Spleen (tissue), 11 donors: ENCODE results near the gene PSME2. TPM values are rescaled to one million over a fixed set of nuclear protein-coding genes. Genes with fewer than 3 reads are reported as not detected.

ENCODE experiments used
- DNase-seq: peaks from one replicate; pipeline ENCODE4 v3.0.0-alpha.2; 2020
- H3K27ac ChIP-seq, 8 donors: fragments of 200-600 bp; sonication (generic) in 7 of 8; 1 replicate in 4 of 8; 2 replicates in 4 of 8; pipeline versions ENCODE4 v1.5.0 to v1.8.0; 2016 to 2021; ENCODE audit warnings: inconsistent platforms in 4 of 8, mild to moderate bottlenecking in 4 of 8, moderate library complexity in 1 of 8
- H3K27me3 ChIP-seq, 7 donors: fragments of 200-600 bp; sonication (generic) in 6 of 7; replicated peaks in 1 of 7; 1 replicate in 4 of 7; 2 replicates in 3 of 7; pipeline versions ENCODE4 v1.5.0 to v1.8.0; 2016 to 2021; ENCODE audit warnings: inconsistent platforms in 3 of 7, mild to moderate bottlenecking in 1 of 7
- H3K36me3 ChIP-seq, 6 donors: fragments of 200-600 bp; sonication (generic) in 5 of 6; 1 replicate in 4 of 6; 2 replicates in 2 of 6; pipeline versions ENCODE4 v1.5.0 to v1.8.0; 2016 to 2021; ENCODE audit warnings: inconsistent platforms in 2 of 6
- H3K4me1 ChIP-seq, 6 donors: fragments of 200-600 bp; sonication (generic) in 5 of 6; 1 replicate in 3 of 6; 2 replicates in 3 of 6; pipeline versions ENCODE4 v1.5.0 to v1.8.0; 2016 to 2021; ENCODE audit warnings: inconsistent platforms in 3 of 6
- H3K4me3 ChIP-seq, 8 donors: fragments of 200-600 bp; sonication (generic) in 7 of 8; 1 replicate in 4 of 8; 2 replicates in 4 of 8; pipeline versions ENCODE4 v1.5.0 to v1.8.0; 2016 to 2021; ENCODE audit warnings: inconsistent platforms in 4 of 8, mild to moderate bottlenecking in 4 of 8, moderate library complexity in 2 of 8
- H3K9me3 ChIP-seq, 8 donors: fragments of 200-600 bp; sonication (generic) in 7 of 8; 1 replicate in 4 of 8; 2 replicates in 4 of 8; pipeline versions ENCODE4 v1.5.0 to v1.8.0; 2016 to 2021; ENCODE audit warnings: inconsistent platforms in 4 of 8
- POLR2A ChIP-seq, 3 donors: fragments of 450-650 bp; IDR thresholded peaks; one replicate each; pipeline ENCODE4 v1.5.1; 2017; ENCODE audit warnings: antibody characterized with exemption in 3 of 3, mild to moderate bottlenecking in 1 of 3
- POLR2AphosphoS5 ChIP-seq, 3 donors: sonication (generic); formaldehyde crosslinking; IDR thresholded peaks; one replicate each; pipeline ENCODE4 v1.5.1; 2017; ENCODE audit warnings: antibody characterized with exemption in 3 of 3
- WGBS, 5 donors: extraction: QIAGEN DNeasy Blood & Tissue Kit in 3 of 5; methylation state at CpG; one replicate each; pipeline versions ENCODE4 v1.1.5 to v1.1.7; 2013 to 2018; 5-methylcytosine and 5-hydroxymethylcytosine counted together
- intact Hi-C: fragments of 100-400 bp; cut with DNase I; formaldehyde crosslinking; loops from one replicate; pipeline ENCODE4 v1.15.0; 2023; ENCODE audit warnings: low total_unique reads
- polyA plus RNA-seq, 3 donors: library from polyadenylated mRNA; stranded (reverse); fragments of 200-250 nt; gene quantifications; one replicate each; pipeline ENCODE4 v1.2.1, GENCODE V29; 2013
- total RNA-seq, 7 donors: library from RNA; depleted of rRNA in 3 of 7; stranded (reverse); fragments of >200 nt in 3 of 7; fragmentation: NEBNext Ultra II Directional in 4 of 7; extraction: Animal tissue kit (Norgen Biotek cat#: 25700) in 4 of 7; gene quantifications; one replicate each; pipeline versions ENCODE4 v1.1.0 to v1.2.1, GENCODE V29; 2016 to 2021
- TF ChIP-seq, protein P1 (sequence below), 11 experiments: fragments of 200-600 bp in 7 of 11; fragments of 450-650 bp in 4 of 11; sonication (generic) in 4 of 11; IDR thresholded peaks in 8 of 11; conservative IDR thresholded peaks in 3 of 11; 1 replicate in 7 of 11; 2 replicates in 4 of 11; pipeline versions ENCODE4 v1.4.0 to v1.8.0; 2016 to 2021; ENCODE audit warnings: antibody characterized with exemption in 11 of 11, inconsistent platforms in 4 of 11, mild to moderate bottlenecking in 1 of 11
- donor health status: healthy with polysubstance abuse.
- donor health status: DM: no; HTN: no; CAD: no; lungs with moderate emphysema.
- donor health status: DM: no; HTN: no; CAD: no.
- donor health status: Bipolar disorder and iron deficiency.
- donor health status: healthy.
- donor health status: DM: no; HTN: no; CAD: no.
- donor health status: DM: yes; HTN: yes; CAD: no.

Gene PSME2
- total and polyA plus RNA-seq, 10 donors: 80.0 to 509 (median 258) TPM

DNA sequence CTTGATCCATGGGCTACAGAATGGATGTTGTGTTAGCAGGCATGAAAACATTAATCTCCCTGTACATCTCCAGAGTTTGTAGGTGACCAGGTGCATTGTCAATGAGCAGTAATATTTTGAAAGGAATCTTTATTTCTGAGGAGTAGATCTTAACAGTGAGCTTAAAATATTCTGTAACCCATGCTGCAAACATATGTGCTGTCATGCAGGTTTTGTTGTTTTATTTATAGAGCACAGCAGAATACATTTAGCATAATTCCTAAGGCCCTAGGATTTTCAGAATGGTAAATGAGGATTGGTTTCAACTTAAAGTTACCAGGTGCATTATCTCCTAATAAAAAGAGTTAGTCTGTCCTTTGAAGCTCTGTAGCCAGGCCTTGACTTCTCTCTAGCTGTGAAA, 19.5 kb downstream of the PSME2 start:
- Histone ChIP-seq H3K27me3 (no peaks in the 10 kb centered on the region), H3K27ac (no peak overlapping the region), H3K4me3 (no peak overlapping the region), H3K36me3 (peaks cover 0 to 34% (median 24%) of the 10 kb centered on the region in 6 donors), H3K4me1 (peaks cover 0 to 63% (median 35%) of the 10 kb centered on the region in 6 donors), H3K9me3 (no peaks in the 10 kb centered on the region)
- DNase-seq: no peak
- intact Hi-C loops: no loop called here
- TF ChIP-seq POLR2AphosphoS5 (IDR thresholded peaks at IDR 0.05): no peak
- no peak for TF ChIP-seq POLR2A (IDR thresholded peaks at IDR 0.05)
- TF ChIP-seq, protein P1, sequence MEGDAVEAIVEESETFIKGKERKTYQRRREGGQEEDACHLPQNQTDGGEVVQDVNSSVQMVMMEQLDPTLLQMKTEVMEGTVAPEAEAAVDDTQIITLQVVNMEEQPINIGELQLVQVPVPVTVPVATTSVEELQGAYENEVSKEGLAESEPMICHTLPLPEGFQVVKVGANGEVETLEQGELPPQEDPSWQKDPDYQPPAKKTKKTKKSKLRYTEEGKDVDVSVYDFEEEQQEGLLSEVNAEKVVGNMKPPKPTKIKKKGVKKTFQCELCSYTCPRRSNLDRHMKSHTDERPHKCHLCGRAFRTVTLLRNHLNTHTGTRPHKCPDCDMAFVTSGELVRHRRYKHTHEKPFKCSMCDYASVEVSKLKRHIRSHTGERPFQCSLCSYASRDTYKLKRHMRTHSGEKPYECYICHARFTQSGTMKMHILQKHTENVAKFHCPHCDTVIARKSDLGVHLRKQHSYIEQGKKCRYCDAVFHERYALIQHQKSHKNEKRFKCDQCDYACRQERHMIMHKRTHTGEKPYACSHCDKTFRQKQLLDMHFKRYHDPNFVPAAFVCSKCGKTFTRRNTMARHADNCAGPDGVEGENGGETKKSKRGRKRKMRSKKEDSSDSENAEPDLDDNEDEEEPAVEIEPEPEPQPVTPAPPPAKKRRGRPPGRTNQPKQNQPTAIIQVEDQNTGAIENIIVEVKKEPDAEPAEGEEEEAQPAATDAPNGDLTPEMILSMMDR (IDR thresholded peaks at IDR 0.05 in 8 of 11, conservative IDR thresholded peaks at IDR 0.05 in 3 of 11): no peak

DNA sequence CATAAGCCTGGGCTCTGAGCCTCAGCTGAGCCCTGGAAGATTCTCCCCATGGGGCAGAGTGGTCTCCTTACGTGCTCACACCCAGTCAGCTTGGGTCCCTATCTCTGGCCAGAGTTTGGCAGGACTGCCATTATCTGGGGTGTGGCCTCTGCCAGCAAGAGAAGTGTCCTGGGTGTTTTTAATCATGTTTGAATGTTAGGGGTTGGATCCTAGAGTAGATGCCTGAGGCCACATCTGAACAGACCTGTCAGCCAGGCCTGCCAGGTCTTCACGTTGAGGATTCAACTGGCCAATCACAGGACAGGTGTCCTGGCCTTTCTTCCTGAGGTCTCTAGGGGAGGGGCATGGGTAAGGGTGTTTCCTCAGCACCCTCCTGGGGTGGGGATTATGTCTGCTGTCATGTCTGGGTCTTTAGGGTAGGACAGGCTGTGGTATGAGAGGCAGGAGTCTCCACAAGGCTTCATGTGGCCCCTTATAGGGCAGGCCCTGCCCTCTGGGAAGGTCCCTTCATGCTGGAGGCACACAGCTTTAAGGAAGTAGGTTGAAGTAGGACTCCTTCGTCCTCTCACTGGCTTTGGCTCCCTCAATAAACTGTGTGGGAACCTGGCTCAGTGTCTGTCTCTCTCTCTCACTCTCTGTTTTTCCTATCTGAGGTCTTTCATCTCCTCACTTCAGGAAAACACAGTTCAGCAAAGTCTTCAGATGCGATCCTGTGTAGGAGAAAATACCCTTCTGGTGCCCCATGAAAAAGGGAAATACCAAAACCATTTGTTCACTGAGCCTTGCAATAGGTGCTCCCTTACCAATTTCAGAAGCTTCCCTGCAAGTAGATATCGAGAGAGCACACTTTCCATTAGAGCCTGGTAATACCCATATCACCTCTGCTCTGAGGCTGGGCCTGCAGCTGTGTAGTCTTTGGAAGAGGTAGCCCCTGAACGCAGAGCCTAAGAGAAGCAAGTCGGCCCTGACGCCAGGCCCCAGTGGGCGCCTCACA, 22.7 kb downstream of the PSME2 start:
- Histone ChIP-seq H3K27me3 (no peaks in the 10 kb centered on the region), H3K4me3 (no peak overlapping the region), H3K9me3 (no peaks in the 10 kb centered on the region), H3K27ac (peak overlapping the region in 7 of 8 donors; percentile 18 to 75 (median 51)), H3K36me3 (peaks cover 0 to 66% (median 56%) of the 10 kb centered on the region in 6 donors), H3K4me1 (peaks cover 0 to 45% (median 24%) of the 10 kb centered on the region in 6 donors)
- DNase-seq: peak; percentile 51
- intact Hi-C loops: no loop called here
- no peak for TF ChIP-seq POLR2A (IDR thresholded peaks at IDR 0.05)
- TF ChIP-seq, protein P1 (IDR thresholded peaks at IDR 0.05 in 8 of 11, conservative IDR thresholded peaks at IDR 0.05 in 3 of 11): no peak
- peak in 1 of 3 donors; percentile 12 for TF ChIP-seq POLR2AphosphoS5 (IDR thresholded peaks at IDR 0.05)
- 72 to 85% (median 80%) methylated on average over 8 to 9 of the region's 9 CpGs for WGBS, 5 donors

DNA sequence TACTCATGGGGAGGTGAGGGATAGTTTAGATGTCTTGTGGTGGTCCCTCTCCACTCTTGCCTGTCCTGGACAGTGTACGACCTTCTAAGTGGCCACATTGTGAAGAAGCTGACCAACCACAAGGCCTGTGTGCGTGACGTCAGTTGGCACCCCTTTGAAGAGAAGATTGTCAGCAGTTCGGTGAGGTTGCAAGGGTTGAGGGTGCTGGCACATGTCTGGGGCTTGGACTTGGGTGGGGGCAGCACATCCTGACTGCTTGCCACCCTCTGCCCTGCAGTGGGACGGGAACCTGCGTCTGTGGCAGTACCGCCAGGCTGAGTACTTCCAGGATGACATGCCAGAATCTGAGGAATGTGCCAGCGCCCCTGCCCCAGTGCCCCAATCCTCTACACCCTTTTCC, 23.5 kb downstream of the PSME2 start:
- peak; percentile 71 for DNase-seq
- Histone ChIP-seq H3K36me3 (peaks cover 0 to 74% (median 64%) of the 10 kb centered on the region in 6 donors), H3K27me3 (no peaks in the 10 kb centered on the region), H3K4me3 (no peak overlapping the region), H3K9me3 (no peaks in the 10 kb centered on the region), H3K4me1 (peaks cover 0 to 46% (median 24%) of the 10 kb centered on the region in 6 donors), H3K27ac (peak overlapping the region in 5 of 8 donors; percentile 43 to 75 (median 67))
- WGBS, 5 donors: 87 to 97% (median 92%) methylated on average over 7 to 8 of the region's 8 CpGs
- TF ChIP-seq POLR2AphosphoS5 (IDR thresholded peaks at IDR 0.05): peak in 2 of 3 donors; percentile 19 to 42
- TF ChIP-seq, protein P1 (IDR thresholded peaks at IDR 0.05 in 8 of 11, conservative IDR thresholded peaks at IDR 0.05 in 3 of 11): no peak
- intact Hi-C loops: no loop called here

DNA sequence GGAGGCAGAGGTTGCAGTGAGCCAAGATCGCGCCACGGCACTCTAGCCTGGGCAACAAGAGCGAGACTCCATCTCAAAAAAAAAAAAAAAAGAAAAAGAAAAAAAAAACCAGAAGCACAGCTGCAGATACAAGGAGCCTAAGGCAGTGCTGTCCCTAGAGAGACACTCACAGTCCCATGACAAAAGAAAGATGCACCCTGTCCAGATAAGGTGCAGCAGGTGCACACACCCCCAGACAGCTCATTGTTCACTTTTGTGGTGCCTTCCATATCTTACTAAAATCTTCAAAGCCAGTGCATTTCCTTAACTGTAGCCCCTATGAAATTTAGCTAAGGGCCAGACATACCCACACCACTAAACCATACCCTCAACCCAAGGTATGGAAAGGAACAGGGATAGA, 24.0 kb downstream of the PSME2 start:
- WGBS, 5 donors: 70 to 90% (median 83%) methylated on average over 4 of the region's 4 CpGs
- Histone ChIP-seq H3K27me3 (no peaks in the 10 kb centered on the region), H3K9me3 (no peaks in the 10 kb centered on the region), H3K4me3 (no peak overlapping the region), H3K36me3 (peaks cover 3 to 79% (median 67%) of the 10 kb centered on the region in 6 donors), H3K27ac (peak overlapping the region in 4 of 8 donors; percentile 43 to 75 (median 70)), H3K4me1 (peaks cover 0 to 46% (median 23%) of the 10 kb centered on the region in 6 donors)
- intact Hi-C loops: no loop called here
- no peak for DNase-seq
- TF ChIP-seq POLR2AphosphoS5 (IDR thresholded peaks at IDR 0.05) (no peak), POLR2A (IDR thresholded peaks at IDR 0.05) (no peak)
- TF ChIP-seq, protein P1 (IDR thresholded peaks at IDR 0.05 in 8 of 11, conservative IDR thresholded peaks at IDR 0.05 in 3 of 11): no peak
